Left lung (tissue), 10 donors: ENCODE data around the gene FAM170B. TPM values are rescaled to one million over a fixed set of nuclear protein-coding genes. Genes with fewer than 3 reads are reported as not detected.

Experiments used
- ATAC-seq: fragments of 200-7000 bp; cut with Tn5 transposase; one replicate; pipeline ENCODE4 v1.9.1; 2020; ENCODE audit warnings: moderate library complexity
- DNase-seq, 4 donors: peaks; one replicate each; pipeline ENCODE4 v3.0.0-alpha.2; 2013 to 2020
- H3K27ac ChIP-seq, 2 donors: fragments of 200-600 bp; sonication (generic) in 1 of 2; one replicate each; pipeline versions ENCODE4 v1.5.0 to v1.8.0; 2020 to 2021
- H3K27me3 ChIP-seq, 2 donors: fragments of 200-600 bp; sonication (generic) in 1 of 2; one replicate each; pipeline versions ENCODE4 v1.5.0 to v1.8.0; 2020 to 2021
- H3K36me3 ChIP-seq, 2 donors: fragments of 200-600 bp; sonication (generic) in 1 of 2; one replicate each; pipeline versions ENCODE4 v1.5.0 to v1.8.0; 2020 to 2021
- H3K4me1 ChIP-seq, 2 donors: fragments of 200-600 bp; one replicate each; pipeline ENCODE4 v1.8.0; 2021
- H3K4me3 ChIP-seq, 2 donors: fragments of 200-600 bp; sonication (generic) in 1 of 2; one replicate each; pipeline versions ENCODE4 v1.5.0 to v1.8.0; 2020 to 2021; ENCODE audit warnings: mild to moderate bottlenecking in 1 of 2
- H3K9me3 ChIP-seq, 2 donors: fragments of 200-600 bp; sonication (generic) in 1 of 2; one replicate each; pipeline versions ENCODE4 v1.5.0 to v1.8.0; 2020 to 2021
- CTCF ChIP-seq, 2 donors: fragments of 200-600 bp; sonication (generic) in 1 of 2; IDR thresholded peaks; one replicate each; pipeline versions ENCODE4 v1.5.0 to v1.8.0; 2021; ENCODE audit warnings: antibody characterized with exemption in 2 of 2
- intact Hi-C, 2 donors: fragments of 100-400 bp; cut with DNase I; formaldehyde crosslinking; loops; one replicate each; pipeline versions ENCODE4 v1.11.2 to v1.14.2; 2022
- polyA plus RNA-seq, 6 donors: library from polyadenylated mRNA; unstranded; fragments of 120-200 nt; gene quantifications; one replicate each; pipeline ENCODE4 v1.2.1, GENCODE V29; 2013; ENCODE audit not compliant: insufficient read length in 6 of 6
- total RNA-seq, 2 donors: library from RNA; stranded (reverse); fragmentation: NEBNext Ultra II Directional; extraction: Animal tissue kit (Norgen Biotek cat#: 25700); gene quantifications; one replicate each; pipeline ENCODE4 v1.2.1, GENCODE V29; 2021
- donor health status: DM: no; HTN: yes; CAD: no.
- donor health status: DM: no; HTN: no; CAD: no.

FAM170B gene
- total and polyA plus RNA-seq, 8 donors, result 0.26 TPM; not detected in 7

- Histone ChIP-seq H3K4me1 (peaks cover 7 to 9% of the 10 kb centered on the region in 2 donors), H3K27ac (peak overlapping the region in 1 of 2 donors; percentile 88), H3K27me3 (no peaks in the 10 kb centered on the region), H3K4me3 (no peak overlapping the region), H3K36me3 (no peaks in the 10 kb centered on the region), H3K9me3 (no peaks in the 10 kb centered on the region)
- ATAC-seq (no peak), DNase-seq (no peak)
- TF ChIP-seq CTCF (IDR thresholded peaks at IDR 0.05), result no peak
- intact Hi-C loops, result no loop called here
Measured at GRCh38 chr10:49140304-49141177, 6.7 kb upstream of the FAM170B start.

GRCh38 chr10:49139846-49140195 is 6.0 kb upstream of the FAM170B start:
- TF ChIP-seq CTCF (IDR thresholded peaks at IDR 0.05), result no peak
- no peak for ATAC-seq
- H3K4me3 ChIP-seq, result no peak overlapping the region
- no peaks in the 10 kb centered on the region for H3K27me3 ChIP-seq
- intact Hi-C loops, result no loop called here
- H3K4me1 ChIP-seq, result peaks cover 7 to 9% of the 10 kb centered on the region in 2 donors
- H3K27ac ChIP-seq, result peak overlapping the region; percentile 61 to 88
- no peaks in the 10 kb centered on the region for H3K9me3 ChIP-seq
- DNase-seq, result no peak
- no peaks in the 10 kb centered on the region for H3K36me3 ChIP-seq

- Histone ChIP-seq H3K4me1 (peaks cover 7 to 9% of the 10 kb centered on the region in 2 donors), H3K27me3 (no peaks in the 10 kb centered on the region), H3K4me3 (no peak overlapping the region), H3K36me3 (no peaks in the 10 kb centered on the region), H3K9me3 (no peaks in the 10 kb centered on the region), H3K27ac (peak overlapping the region; percentile 61 to 88)
- no peak for TF ChIP-seq CTCF (IDR thresholded peaks at IDR 0.05)
- peak; percentile 69 for ATAC-seq
- DNase-seq, result no peak
- intact Hi-C loops, result no loop called here
Measured at GRCh38 chr10:49139028-49139845, 5.4 kb upstream of the FAM170B start.

- Histone ChIP-seq H3K27me3 (no peaks in the 10 kb centered on the region), H3K9me3 (no peaks in the 10 kb centered on the region), H3K4me1 (peaks cover 7 to 9% of the 10 kb centered on the region in 2 donors), H3K4me3 (no peak overlapping the region), H3K36me3 (no peaks in the 10 kb centered on the region), H3K27ac (peak overlapping the region in 1 of 2 donors; percentile 68)
- intact Hi-C loops, result no loop called here
- peak; percentile 56 for ATAC-seq
- DNase-seq, result peak in 3 of 4 donors; percentile 60 to 86 (median 70)
- TF ChIP-seq CTCF (IDR thresholded peaks at IDR 0.05), result no peak
Measured at GRCh38 chr10:49138361-49138891, 4.6 kb upstream of the FAM170B start.

GRCh38 chr10:49136525-49136924 is 2.7 kb upstream of the FAM170B start:
- no peaks in the 10 kb centered on the region for H3K9me3 ChIP-seq
- DNase-seq, result no peak
- peak overlapping the region in 1 of 2 donors; percentile 53 for H3K27ac ChIP-seq
- H3K4me3 ChIP-seq, result no peak overlapping the region
- H3K27me3 ChIP-seq, result no peaks in the 10 kb centered on the region
- H3K36me3 ChIP-seq, result no peaks in the 10 kb centered on the region
- no peak for TF ChIP-seq CTCF (IDR thresholded peaks at IDR 0.05)
- intact Hi-C loops, result no loop called here
- ATAC-seq, result no peak
- peaks cover 7 to 9% of the 10 kb centered on the region in 2 donors for H3K4me1 ChIP-seq
